ENCODE measurements around the gene APOLD1.
A peak's percentile ranks its signal among the peaks of the same experiment; 100 is the strongest.
"Not testable (repeated sequence)": the region's sequence is repeated elsewhere in the genome, so short reads cannot be mapped to it uniquely, and the experiment has no call there.

Gene APOLD1

DNA sequence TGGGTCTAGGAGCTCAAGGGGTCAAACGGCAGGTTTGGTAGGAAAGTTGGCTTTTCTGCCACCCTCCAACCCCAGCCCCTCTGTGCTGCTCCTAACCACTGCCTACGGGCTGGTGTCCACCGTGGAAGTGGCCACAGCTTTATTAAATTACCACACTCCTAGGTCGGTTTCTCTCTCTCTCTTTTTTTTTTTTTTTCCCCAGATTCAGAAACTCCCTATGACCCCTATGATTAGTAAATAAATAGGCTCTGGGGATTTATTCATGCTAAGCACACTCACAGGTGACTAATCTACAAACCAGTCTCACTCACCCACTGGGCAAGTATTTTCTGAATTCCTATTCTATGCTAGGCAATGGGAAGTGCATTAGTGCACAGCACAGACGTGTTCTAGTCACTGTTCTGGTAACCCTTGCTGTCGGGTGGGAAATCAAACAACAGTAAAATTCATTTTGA is 19.0 kb downstream of the APOLD1 start:
- no peak overlapping the region for H3K4me3 ChIP-seq (replicated peaks; ENCODE audit: low read depth, low read length)
- no peak for DNase-seq (ENCODE audit: extremely low read depth, insufficient read length)
- H3K27me3 ChIP-seq (replicated peaks; ENCODE audit: control insufficient read depth, insufficient read depth, low read length): no peaks in the 10 kb centered on the region
- no peaks in the 10 kb centered on the region for H3K36me3 ChIP-seq (ENCODE audit: control insufficient read depth, insufficient read depth, low read length)
- TF ChIP-seq, protein P1, sequence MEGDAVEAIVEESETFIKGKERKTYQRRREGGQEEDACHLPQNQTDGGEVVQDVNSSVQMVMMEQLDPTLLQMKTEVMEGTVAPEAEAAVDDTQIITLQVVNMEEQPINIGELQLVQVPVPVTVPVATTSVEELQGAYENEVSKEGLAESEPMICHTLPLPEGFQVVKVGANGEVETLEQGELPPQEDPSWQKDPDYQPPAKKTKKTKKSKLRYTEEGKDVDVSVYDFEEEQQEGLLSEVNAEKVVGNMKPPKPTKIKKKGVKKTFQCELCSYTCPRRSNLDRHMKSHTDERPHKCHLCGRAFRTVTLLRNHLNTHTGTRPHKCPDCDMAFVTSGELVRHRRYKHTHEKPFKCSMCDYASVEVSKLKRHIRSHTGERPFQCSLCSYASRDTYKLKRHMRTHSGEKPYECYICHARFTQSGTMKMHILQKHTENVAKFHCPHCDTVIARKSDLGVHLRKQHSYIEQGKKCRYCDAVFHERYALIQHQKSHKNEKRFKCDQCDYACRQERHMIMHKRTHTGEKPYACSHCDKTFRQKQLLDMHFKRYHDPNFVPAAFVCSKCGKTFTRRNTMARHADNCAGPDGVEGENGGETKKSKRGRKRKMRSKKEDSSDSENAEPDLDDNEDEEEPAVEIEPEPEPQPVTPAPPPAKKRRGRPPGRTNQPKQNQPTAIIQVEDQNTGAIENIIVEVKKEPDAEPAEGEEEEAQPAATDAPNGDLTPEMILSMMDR (IDR thresholded peaks at IDR 0.05; ENCODE audit: insufficient read depth, low read length, poor library complexity, severe bottlenecking): no peak

GRCh38 chr12:12806784-12807516 is 21.5 kb downstream of the APOLD1 start:
- DNase-seq (ENCODE audit: extremely low read depth, insufficient read length): no peak
- Histone ChIP-seq H3K4me3 (replicated peaks; ENCODE audit: low read depth, low read length) (no peak overlapping the region), H3K27me3 (replicated peaks; ENCODE audit: control insufficient read depth, insufficient read depth, low read length) (no peaks in the 10 kb centered on the region), H3K36me3 (ENCODE audit: control insufficient read depth, insufficient read depth, low read length) (no peaks in the 10 kb centered on the region)
- TF ChIP-seq, protein P1 (IDR thresholded peaks at IDR 0.05; ENCODE audit: insufficient read depth, low read length, poor library complexity, severe bottlenecking): no peak

DNA sequence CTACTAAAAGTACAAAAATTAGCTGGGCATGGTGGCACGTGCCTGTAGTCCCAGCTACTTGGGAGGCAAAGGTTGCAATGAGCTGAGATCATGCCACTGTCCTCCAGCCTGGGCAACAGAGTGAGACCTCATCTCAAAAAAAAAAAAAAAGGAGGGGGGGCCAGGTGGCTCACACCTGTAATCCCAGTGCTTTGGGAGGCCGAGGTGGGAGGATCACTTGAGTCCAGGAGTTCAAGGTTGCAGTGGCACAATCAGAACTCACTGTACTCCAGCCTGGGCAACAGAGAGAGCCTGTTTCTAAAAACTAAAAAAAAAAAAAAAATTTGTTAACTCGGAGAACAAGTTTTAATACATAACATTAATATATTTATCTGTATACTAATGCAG is 22.1 kb downstream of the APOLD1 start:
- H3K4me3 ChIP-seq (replicated peaks; ENCODE audit: low read depth, low read length); H3K36me3 ChIP-seq (ENCODE audit: control insufficient read depth, insufficient read depth, low read length); DNase-seq (ENCODE audit: extremely low read depth, insufficient read length); H3K27me3 ChIP-seq (replicated peaks; ENCODE audit: control insufficient read depth, insufficient read depth, low read length): not testable (repeated sequence)

DNA sequence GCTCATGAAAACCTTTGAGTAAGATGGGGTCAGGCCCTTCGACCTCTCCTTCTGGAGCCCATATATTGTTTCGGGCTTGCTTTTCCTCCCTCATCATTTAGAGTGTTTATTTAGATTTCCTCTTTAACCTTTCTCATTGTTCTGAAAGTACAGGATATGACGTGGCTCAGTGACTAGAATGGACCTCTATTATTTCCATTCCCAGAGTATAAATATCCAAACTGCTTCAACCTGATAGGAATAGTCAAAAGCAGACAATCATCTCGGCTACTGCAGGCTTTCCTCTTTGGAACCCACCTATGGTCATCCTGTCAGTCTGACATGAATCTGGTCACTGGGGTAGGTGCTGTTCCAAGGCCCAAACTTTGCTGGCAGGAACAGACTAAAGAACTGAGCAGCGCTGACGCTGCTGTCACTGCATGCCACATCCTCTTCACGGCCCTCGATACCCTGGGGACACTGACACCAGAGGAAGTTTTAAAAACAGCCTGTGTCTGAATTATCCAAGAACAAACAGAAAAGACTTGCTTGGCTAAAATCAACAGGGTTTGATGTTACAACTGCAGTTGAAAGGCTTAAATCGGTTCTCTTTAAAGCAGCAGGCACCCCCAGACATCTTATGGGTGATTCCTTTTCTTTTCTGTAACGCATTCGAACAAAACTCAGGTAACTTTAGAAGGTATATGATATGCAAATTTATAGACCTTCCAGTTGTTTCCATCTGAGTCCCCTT is 22.7 kb downstream of the APOLD1 start:
- Histone ChIP-seq H3K4me3 (replicated peaks; ENCODE audit: low read depth, low read length) (peak overlapping the region; percentile 9; the same call in 1 of the 2 replicates), H3K27me3 (replicated peaks; ENCODE audit: control insufficient read depth, insufficient read depth, low read length) (no peaks in the 10 kb centered on the region), H3K36me3 (ENCODE audit: control insufficient read depth, insufficient read depth, low read length) (no peaks in the 10 kb centered on the region)
- peak; percentile 66 for DNase-seq (ENCODE audit: extremely low read depth, insufficient read length)
- TF ChIP-seq, protein P1 (IDR thresholded peaks at IDR 0.05; ENCODE audit: insufficient read depth, low read length, poor library complexity, severe bottlenecking): no peak

- no peak overlapping the region for H3K4me3 ChIP-seq (replicated peaks; ENCODE audit: low read depth, low read length)
- H3K27me3 ChIP-seq (replicated peaks; ENCODE audit: control insufficient read depth, insufficient read depth, low read length): no peaks in the 10 kb centered on the region
- TF ChIP-seq, protein P1 (IDR thresholded peaks at IDR 0.05; ENCODE audit: insufficient read depth, low read length, poor library complexity, severe bottlenecking): no peak
- no peaks in the 10 kb centered on the region for H3K36me3 ChIP-seq (ENCODE audit: control insufficient read depth, insufficient read depth, low read length)
- DNase-seq (ENCODE audit: extremely low read depth, insufficient read length): no peak
Observed at GRCh38 chr12:12810553-12811021, 25.1 kb downstream of the APOLD1 start.

GRCh38 chr12:12811343-12811742 is 25.9 kb downstream of the APOLD1 start:
- TF ChIP-seq, protein P1 (IDR thresholded peaks at IDR 0.05; ENCODE audit: insufficient read depth, low read length, poor library complexity, severe bottlenecking): no peak
- DNase-seq (ENCODE audit: extremely low read depth, insufficient read length): no peak
- no peaks in the 10 kb centered on the region for H3K36me3 ChIP-seq (ENCODE audit: control insufficient read depth, insufficient read depth, low read length)
- H3K4me3 ChIP-seq (replicated peaks; ENCODE audit: low read depth, low read length): no peak overlapping the region
- H3K27me3 ChIP-seq (replicated peaks; ENCODE audit: control insufficient read depth, insufficient read depth, low read length): no peaks in the 10 kb centered on the region
